GM19468 (cell line): ENCODE results near the gene DUSP6.
A peak's percentile ranks its signal among the peaks of the same experiment; 100 is the strongest.
"Not testable (repeated sequence)": the region's sequence is repeated elsewhere in the genome, so short reads cannot be mapped to it uniquely, and the experiment has no call there.

ENCODE experiments used
- ATAC-seq: cut with Tn5 transposase; IDR thresholded peaks from one replicate; pipeline ENCODE4 v1.9.1; 2021; ENCODE audit warnings: mild to moderate bottlenecking, moderate library complexity, moderate number of reproducible peaks; ENCODE audit not compliant: unreplicated experiment; ENCODE audit errors: extremely low read depth

DUSP6 gene

DNA sequence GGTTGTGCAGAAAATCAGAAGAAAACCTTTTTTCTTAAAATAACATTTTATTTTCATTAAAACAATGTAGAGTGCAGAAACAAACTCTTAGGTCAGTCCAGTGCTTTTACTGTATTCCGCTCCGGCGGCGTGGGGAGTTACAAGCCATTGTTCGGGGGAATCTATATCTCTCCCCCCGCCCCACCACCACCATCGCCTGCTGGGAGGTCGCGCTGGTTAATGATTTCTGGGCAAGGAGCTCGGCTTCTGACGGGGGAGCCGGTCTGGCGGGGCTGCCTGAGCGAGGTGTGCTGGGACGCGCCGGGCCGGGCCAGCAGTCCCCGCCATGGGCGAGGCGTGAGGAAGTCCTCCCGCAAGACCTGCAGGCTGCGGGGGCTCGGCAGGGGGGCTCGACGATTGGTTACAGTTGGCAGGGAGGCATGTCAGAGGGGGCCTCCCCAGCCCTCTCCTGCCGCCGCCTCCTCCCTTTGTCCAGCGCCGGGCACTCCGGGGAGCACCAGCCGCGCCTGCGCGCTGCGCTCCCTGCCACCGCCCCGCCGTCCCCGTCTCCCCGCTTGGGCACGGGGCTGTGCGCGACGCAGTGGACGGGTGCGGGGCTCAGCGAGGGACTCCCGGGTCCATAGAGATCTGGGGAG, 1.0 kb upstream of the DUSP6 start:
- ATAC-seq = no peak

DNA sequence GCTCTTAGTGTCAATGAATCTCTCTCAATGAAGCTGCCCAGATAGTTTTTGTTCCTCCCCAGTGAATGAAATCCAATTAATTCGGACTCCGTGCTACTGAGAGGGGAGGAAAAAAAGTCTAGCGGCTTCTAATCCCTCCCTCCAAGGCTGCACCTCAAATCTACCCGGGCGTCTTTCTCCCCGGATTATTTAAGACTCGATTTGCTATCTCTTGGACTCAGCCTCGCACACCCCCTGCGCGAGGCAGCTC, 134 bp downstream of the DUSP6 start:
- no peak for ATAC-seq

DNA sequence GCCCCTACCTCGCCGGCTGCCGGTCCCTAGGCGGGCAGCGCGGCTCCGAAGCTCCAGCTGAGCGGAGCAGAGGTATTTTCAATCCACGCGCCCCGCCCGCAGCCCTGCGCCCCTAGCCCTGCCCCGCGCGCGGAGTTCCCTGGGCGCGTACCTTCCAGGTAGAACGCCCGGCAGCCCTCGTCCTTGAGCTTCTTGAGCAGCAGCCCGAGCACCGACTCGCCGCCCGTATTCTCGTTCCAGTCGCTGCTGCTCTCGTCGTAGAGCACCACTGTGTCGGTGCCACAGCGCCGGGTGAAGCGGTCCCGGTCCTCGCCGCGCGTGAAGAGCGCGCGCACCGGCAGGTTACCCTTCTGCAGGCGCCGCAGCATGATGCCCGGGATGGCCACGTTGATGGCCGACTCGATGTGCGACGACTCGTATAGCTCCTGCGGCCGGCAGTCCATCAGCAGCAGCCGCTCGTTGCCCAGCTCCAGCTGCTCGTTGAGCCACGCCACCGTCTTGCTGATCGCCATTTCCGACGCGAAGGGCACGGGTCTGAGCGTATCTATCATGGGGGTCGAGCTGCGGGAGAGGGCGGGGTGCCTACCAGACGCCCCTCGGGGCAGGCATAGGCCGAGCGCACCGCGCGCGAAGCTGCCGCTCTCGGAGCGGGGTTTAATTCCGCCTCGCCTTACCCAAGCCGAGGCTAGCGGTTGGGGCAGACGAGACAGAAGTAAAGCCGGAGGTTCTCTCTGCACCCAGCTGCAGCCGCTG, 636 bp downstream of the DUSP6 start:
- ATAC-seq = no peak

DNA sequence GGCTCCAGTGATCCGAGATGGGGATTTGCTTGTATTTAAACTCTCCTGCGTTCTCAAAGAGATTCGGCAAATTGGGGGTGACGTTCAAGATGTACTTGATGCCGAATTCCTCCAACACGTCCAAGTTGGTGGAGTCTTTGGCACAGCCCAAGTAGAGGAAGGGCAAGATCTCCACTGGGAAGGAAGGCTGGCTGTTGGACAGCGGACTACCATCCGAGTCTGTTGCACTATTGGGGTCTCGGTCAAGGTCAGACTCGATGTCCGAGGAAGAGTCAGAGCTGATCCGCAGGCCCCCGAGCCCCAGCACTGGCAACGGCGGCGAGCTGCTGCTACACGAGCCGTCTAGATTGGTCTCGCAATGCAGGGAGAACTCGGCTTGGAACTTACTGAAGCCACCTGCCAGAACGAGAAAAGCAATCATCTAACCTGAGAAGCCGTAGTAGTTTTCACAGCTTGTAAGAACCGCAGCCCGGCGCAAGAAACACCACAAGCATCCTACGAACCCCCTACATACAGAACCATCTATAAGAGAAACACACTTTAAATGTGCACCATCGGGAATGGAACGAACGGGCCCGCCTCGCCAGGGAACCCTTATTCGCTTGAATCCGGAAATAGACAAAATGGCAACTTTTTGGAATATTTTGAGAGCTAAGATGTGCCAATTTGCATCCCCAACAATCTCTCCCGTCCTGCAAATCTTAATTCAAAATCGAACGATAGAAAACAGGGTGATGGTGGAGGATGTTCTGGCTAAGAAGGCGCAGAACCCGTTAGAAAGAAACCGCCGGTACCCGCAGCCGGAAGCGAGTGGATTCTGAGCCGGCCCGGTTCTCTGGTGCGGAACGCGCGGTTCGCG, 1.4 kb downstream of the DUSP6 start:
- ATAC-seq = no peak

DNA sequence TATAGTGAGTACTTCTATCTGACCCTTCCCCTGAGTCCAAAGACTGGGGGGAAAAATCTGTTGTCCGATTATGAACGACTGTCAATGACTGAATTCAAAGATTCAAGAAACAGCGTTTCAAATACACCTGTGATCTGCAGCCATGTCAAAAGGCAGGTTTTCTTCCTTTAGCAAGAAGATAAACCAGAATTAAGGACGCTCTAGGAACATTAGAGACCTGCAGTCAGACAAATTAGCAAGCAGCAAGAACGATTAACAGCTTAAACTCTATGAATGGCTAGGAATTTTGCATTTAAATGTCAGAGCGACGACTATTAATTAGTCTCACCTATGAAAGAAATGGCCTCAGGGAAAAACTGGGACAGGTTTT, 2.1 kb downstream of the DUSP6 start:
- ATAC-seq = no peak

DNA sequence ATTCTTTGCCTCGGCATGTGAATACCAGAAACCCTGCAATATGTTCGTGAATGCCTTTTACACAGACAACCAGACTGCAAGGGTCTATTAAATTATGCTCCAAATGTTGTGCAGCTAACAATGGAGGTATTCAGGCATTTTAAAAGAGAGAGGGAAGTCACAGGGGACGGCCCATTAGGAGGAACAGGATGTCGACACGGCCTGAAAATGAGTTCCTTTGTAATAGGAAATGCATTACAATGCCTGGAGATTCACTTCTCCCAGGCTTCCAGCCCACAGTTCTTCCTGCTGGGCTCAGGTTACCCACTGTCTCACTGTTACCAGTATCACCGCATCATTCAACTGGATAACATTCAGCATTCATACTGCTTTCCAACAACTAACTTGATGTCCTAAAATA, 2.5 kb downstream of the DUSP6 start:
- ATAC-seq = no peak

DNA sequence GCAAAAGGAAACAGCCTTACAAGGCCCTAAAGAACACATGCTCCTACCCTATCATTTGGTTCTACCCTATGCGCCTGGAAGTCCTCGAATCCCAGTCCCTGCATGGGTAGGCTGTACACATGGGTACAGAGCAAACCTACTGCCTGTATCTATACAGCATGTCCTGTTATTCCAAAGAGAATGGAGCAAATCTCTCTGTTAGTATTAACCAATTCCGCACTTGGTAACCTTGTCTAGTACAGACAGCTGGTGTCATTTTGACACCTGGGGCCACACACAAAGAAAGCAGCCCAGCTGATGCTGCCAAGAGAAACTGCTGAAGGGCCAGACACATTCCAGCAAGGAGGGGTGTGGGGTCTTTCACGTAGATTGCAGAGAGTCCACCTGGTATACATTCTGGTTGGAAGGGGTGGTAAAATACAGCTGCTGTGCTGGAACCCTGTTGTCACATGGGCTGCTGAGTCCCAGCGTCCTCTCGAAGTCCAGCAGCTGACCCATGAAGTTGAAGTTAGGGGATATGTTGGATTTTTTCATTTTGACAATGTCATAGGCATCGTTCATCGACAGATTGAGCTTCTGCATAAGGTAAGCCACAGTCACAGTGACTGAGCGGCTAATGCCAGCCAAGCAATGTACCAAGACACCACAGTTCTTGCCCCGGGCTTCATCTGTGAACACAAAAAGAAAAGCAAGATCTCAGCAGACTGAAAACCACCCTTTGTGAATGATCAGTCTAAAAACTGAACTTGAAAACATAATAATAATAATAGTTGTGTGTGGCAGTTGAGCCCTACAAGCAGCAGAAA, 3.2 kb downstream of the DUSP6 start:
- no peak for ATAC-seq

DNA sequence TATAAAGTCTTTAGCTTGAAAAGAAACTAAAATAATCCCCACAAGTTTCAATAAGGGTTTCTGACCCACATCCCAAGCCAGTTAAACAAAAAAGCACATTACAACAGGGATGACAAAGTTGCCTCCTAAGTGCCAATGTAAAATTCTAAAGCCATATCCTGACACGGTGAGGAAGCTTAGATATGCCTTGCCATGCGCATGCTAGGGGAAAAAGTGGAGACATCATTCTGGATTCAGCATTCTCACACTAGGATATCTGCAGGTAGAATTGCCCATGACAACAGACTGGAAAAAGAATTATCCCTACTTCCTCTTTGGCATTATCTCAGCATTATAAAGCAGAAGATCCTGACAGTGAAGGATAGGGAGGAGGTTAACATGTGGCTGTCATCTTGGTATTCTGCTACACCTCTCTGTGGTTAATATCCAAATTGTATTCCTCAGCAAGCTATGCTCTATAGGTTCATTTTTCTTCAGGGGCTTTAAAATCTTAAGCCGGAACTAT, 4.9 kb downstream of the DUSP6 start:
- ATAC-seq = no peak

DNA sequence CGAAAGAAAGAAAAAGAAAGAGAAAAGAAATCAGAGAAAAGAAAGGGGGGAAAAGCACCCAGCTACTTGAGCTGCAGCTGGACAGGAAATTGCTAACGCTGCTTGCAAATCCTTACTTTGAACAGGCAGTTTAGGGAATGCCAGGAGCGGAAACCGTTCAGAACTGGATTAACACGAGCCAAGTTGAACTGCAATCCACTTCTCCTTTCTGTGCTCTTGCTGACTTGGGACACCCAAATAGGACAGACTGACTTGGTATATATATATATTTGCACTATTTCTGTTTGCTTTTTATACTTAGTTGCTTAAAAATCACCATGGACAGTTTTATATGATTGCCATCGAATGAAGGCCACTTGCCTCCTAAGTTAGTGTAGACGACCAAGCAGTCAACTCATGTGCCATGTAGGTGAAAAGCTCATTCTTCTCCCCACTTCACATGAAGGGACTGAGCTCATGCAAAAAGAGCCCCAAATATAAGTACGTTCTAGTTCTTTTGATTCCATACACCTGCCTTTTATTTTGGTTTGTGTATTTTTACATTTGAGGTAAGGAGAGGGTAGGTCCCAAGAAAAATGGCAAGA, 5.5 kb downstream of the DUSP6 start:
- ATAC-seq = no peak

DNA sequence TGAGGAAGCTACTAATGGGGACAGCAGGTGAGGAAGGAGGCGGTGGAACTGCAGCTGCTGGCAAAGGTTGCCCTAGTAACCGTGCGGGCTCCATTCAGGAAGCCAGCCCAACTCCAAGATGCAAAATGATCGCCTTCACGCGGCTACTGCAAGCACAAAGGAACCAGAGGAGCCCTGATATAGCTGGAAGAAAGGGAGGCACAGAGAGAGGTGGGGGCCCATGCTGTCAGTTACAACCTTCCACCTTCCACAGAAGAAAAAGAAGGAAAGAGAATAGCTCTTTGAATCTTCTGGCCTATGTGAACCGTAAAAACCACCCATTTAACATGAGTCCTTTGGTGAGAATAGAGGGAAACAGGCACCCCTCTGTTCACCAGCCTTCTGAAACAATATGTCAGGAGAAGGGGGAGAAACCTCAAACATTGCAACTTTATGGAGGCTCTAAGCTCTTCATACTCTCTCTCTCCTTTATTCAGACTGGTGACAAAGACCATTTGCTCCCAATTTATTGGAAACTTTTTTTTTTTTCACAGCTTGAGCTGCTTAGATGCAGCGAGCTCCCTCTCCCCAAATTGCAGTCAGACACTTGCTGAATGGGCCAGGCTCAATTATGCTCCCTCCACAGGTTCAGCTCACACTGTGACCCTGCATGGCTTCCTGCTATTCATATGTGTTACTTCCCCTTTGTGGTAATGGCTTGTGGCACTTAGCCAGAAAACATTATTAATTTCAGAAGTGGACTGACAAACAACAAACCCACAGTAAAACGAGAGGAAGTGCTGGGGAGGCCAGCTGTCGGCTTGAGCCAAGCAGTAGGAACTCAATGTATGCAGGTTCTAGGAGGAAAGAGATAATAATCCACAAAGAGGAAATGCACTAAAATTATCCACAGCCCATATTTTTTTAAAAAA, 6.2 kb downstream of the DUSP6 start:
- ATAC-seq = peak; percentile 97

DNA sequence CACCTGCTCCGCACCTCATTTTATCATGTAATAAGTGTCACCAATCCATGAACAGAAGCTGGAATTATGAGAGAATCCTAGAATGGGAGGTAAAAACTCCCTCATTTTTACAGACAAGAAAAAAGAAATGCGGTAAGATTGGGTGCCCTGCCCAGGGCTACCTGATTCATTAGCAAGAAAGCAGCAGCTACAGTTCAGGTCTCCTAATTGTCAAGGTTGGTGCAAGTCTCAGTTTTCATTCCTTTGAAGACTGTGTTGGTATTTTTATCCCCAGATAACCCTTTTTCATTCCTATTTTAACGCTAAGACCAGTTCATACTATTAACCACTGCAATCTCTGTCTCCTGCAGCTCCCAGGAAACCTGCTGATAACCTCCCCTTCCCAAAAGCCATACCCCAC, 6.9 kb downstream of the DUSP6 start:
- no peak for ATAC-seq

DNA sequence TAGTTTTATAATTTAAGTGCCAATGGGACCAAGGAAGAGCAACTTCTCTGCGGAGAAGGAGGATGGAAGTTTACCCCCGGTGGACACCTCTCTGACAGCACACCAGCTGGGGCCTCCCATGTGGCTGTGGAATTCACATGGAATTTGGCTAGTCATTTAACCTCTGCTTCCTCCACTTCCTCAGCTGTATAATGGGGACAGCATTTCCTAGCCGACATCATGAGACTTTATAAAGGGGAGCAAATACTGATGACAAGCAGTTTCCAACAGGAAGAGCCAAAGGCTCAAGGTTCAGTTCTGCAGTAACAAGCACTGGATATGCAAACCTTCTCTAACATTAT, 7.5 kb downstream of the DUSP6 start:
- ATAC-seq = no peak

DNA sequence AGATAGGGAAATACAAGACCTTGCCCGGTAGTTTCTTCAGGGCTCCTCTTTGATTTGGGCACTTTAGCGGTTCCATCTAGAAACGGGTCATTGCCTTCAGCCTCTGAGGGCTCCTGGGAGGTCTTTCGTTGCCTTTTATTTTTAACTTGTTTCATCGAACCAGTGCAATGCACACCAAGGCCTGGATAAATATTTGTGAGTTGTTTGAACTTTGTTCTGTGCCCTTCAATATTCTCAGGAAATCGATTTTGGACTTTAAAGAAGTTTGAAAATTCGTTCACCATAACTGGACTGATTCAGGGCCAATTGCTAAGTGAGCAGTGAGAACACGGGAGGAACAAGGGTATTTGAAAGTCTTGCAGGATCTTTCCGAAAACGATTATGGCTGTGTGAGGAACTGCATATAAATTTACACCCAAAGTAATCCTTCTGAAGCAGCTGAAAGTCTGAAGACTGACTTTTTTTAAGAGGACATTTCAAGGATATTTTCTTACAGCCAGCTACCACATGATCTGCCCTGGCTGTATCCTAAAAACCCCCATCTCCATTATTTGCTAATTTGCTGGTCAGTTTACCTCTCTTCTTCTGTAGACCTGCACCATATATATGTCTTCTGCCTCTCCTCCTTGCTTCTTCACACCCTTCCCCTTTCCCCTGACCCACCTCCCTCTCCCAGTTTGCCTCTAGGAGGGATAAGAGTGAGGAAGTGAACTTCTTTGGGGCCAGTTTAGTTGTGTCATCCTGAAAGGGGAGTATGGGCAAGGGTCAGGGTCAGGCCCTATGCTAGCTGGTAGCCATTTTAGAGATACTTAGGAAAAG, 8.0 kb downstream of the DUSP6 start:
- no peak for ATAC-seq

DNA sequence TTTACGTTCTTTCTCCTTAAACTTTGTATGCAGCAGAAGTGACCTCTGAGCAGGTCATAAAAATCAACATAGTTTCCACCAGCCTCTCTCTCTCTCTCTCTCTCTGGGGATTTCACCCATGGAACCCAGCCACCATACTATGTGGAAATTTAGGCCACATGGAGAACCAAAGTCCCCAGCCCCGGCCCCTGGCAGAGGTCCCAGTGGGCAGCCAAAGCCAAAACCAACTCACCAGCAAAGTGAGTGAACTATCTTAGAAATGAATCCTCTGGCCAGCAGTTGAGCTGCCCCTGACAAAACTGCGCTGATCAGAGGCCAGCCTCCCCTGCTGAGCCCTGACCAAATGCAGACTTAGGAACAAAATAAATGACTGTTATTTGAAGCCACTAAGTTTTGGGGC, 9.2 kb downstream of the DUSP6 start:
- no peak for ATAC-seq

DNA sequence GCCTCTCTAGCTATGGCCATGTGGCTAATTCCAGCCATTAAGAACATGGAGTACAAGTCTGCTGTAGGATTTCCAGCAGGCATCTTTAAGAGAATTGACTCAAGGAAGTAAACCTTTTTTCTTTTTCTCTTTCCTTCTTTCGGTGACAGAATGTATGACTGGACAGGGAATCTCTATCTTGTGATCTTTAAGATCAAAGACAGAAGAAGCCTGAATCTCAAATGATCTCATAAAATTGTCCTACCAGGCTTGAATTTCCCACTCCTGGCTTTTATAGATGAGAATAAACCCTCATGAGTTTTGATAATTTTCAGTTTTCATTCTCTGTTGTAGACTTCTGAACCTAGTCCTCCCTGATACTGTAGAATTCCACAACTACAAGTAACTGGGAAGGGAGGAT, 11.4 kb downstream of the DUSP6 start:
- no peak for ATAC-seq

DNA sequence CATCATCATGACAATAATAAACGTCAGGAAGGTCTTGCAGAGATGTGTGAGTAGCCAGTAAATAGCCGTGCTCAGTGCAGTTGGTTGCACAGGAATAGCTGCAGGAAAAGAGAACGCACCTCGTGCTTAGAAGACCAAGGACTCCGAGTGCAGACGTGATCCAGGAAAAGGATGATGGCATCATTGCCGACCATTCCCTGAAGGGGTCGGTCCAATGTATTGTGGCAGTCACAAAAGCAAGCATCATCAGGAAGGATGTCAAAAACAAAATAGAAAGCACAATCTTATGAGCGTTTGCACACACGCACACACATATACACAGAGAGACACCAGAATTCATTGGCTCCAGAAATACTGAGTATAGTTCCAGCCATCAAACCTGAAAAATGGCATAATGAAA, 12.8 kb downstream of the DUSP6 start:
- no peak for ATAC-seq

DNA sequence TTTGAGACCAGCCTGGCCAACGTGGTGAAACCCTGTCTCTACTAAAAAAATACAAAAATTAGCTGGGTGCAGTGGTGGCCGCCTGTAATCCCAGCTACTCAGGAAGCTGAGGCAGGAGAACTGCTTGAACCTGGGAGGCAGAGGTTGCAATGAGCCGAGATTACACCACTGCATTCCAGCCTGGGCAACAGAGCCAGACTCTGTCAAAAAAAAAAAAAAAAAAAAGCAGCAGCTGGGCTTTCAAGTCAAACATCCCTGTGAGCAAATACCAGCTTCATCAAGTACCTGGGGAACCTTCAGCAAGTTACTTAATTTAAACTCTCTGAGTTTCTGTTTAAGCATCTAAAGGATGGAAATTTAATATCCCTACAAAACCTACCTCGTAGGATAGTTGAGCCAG, 15.2 kb downstream of the DUSP6 start:
- ATAC-seq = not testable (repeated sequence)

DNA sequence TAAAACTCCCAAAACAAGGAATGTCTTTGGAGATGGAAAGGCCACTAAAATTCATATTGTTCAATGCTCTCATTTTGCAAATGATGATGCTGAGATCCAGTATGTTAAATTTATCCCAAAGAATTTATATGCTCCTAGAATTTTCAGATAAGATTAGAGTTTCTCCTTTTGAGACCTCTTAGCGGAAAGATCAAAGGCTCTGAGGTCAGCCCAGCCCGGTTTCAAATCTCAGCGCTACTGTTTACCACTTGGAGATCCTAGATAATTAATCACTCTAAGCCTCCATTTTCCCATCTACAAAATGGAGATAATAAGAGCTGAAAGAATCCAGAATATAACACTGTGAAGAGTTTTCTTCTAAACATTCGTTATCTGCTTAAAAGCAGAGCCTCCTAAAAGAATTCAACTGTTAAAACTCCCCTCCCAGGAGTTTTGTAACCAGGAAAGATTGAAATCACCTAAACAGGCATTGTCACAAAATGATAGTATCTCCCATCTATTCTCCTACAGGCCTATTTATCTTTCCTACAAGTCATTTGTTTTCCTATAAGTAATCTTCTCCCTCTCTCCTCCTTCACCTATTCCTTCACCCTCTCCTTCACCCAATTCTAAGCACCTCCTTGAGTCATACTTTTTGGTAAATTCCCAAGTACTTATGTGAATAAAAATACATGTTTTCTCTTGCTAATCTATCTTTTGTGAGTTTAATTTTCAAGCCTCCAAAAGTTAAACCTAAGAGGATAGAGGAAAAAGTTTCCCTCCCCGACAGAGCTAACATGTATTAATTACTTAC, 16.7 kb downstream of the DUSP6 start:
- ATAC-seq = no peak
